Nephron (organoid): Measurements from ENCODE around the gene MAPRE3.
"Not testable (repeated sequence)": the region's sequence is repeated elsewhere in the genome, so short reads cannot be mapped to it uniquely, and the experiment has no call there.

ENCODE experiments used
- H3K27ac Mint-ChIP-seq, 3 experiments: 2 replicates each; pipeline ENCODE4 v1.8.0; 2020; ENCODE audit warnings: mixed read lengths in 3 of 3, mild to moderate bottlenecking in 2 of 3, moderate library complexity in 1 of 3
- H3K27me3 Mint-ChIP-seq: 2 replicates; pipeline ENCODE4 v1.8.0; 2021; ENCODE audit warnings: low read depth, mild to moderate bottlenecking, moderate library complexity, mixed read lengths
- H3K36me3 Mint-ChIP-seq: 2 replicates; pipeline ENCODE4 v1.8.0; 2020; ENCODE audit warnings: low read depth, mixed read lengths
- H3K4me1 Mint-ChIP-seq: 2 replicates; pipeline ENCODE4 v1.8.0; 2020; ENCODE audit warnings: mixed read lengths
- H3K4me3 Mint-ChIP-seq, 3 experiments: 2 replicates each; pipeline ENCODE4 v1.8.0; 2020; ENCODE audit warnings: mild to moderate bottlenecking in 3 of 3, mixed read lengths in 3 of 3, moderate library complexity in 2 of 3
- H3K9me3 Mint-ChIP-seq: 2 replicates; pipeline ENCODE4 v1.8.0; 2020; ENCODE audit warnings: mixed read lengths
- TF ChIP-seq, protein P1 (sequence below), 3 experiments: fragments of 200-600 bp; sonication (generic); IDR thresholded peaks; one replicate each; pipeline ENCODE4 v1.5.0; 2021; ENCODE audit warnings: antibody characterized with exemption in 3 of 3; ENCODE audit not compliant: unreplicated experiment in 3 of 3

MAPRE3 gene

DNA sequence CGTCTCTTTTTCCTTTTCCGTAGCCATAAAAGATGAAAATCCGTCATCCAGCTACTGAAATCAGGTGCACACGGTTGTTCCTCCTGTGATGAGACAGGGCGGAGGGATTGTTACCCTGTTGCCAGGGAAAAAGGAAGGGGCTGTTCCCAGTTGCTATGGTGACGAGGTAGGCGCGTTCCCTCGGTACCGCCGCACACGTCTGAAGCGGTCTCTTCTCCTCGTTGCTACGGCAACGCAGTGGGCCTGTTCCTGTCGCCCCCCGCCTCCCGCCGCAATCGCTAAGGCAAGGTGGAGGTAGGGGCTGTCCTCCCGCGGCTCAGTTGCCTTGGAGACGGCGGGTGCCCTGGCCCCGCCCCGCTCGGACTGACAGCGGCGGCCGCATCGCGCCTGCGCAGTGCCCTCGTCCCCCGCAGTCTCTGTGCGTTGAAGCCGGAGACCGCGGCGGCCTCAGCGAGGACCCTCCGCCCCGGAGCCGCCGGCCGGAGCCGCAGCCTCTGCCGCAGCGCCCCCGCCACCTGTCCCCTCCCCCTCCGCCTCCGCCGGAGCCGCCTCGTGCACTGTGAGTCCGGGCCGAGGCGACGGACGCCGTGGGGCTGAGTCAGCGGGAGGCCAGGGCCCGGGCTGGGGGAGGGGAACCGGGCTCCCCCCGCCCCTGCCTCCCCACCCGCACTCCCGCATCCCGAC, at the start of gene MAPRE3:
Gene MAPRE3 (plus strand): TSS at position 394 of the 684 bp plus-strand sequence. CDS start 51,582 bp downstream, outside the sequence.
- H3K9me3 Mint-ChIP-seq = no peaks in the 10 kb centered on the region
- H3K4me1 Mint-ChIP-seq = peaks cover 30% of the 10 kb centered on the region
- H3K27ac Mint-ChIP-seq = peak within 1 kb of the TSS in 1 of 3 experiments; percentile 68
- peaks cover 45% of the 10 kb centered on the region for H3K27me3 Mint-ChIP-seq
- H3K4me3 Mint-ChIP-seq = peak within 1 kb of the TSS; percentile 81 to 94 (median 89)
- H3K36me3 Mint-ChIP-seq = no peaks in the 10 kb centered on the region
- TF ChIP-seq, protein P1, sequence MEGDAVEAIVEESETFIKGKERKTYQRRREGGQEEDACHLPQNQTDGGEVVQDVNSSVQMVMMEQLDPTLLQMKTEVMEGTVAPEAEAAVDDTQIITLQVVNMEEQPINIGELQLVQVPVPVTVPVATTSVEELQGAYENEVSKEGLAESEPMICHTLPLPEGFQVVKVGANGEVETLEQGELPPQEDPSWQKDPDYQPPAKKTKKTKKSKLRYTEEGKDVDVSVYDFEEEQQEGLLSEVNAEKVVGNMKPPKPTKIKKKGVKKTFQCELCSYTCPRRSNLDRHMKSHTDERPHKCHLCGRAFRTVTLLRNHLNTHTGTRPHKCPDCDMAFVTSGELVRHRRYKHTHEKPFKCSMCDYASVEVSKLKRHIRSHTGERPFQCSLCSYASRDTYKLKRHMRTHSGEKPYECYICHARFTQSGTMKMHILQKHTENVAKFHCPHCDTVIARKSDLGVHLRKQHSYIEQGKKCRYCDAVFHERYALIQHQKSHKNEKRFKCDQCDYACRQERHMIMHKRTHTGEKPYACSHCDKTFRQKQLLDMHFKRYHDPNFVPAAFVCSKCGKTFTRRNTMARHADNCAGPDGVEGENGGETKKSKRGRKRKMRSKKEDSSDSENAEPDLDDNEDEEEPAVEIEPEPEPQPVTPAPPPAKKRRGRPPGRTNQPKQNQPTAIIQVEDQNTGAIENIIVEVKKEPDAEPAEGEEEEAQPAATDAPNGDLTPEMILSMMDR (IDR thresholded peaks at IDR 0.05; ENCODE audit: unreplicated experiment in 3 of 3) = no peak

DNA sequence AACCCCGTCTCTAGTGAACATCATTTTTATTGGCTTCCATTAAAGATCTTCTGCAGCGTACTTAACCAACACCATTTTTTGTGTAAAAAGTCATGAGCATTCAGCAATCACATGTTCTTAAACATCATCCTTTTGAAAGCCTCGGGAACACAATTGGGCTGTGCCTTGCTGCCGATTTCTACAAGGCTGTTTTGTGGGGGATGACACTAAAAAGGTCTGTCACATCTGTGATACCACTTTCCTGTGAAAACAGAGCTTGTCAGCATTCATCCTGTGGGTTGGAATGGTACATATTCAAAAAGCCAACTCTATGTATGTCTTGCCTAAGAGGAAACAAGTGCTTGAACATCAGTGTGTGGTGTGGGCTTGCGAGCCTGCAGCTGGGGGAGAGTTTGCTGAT, 49.1 kb upstream of the MAPRE3 start:
- no peaks in the 10 kb centered on the region for H3K9me3 Mint-ChIP-seq
- no peaks in the 10 kb centered on the region for H3K27me3 Mint-ChIP-seq
- no peak overlapping the region for H3K27ac Mint-ChIP-seq
- no peak overlapping the region for H3K4me3 Mint-ChIP-seq
- H3K36me3 Mint-ChIP-seq = no peaks in the 10 kb centered on the region
- H3K4me1 Mint-ChIP-seq = peaks cover 22% of the 10 kb centered on the region
- TF ChIP-seq, protein P1 (IDR thresholded peaks at IDR 0.05; ENCODE audit: unreplicated experiment in 3 of 3) = no peak

DNA sequence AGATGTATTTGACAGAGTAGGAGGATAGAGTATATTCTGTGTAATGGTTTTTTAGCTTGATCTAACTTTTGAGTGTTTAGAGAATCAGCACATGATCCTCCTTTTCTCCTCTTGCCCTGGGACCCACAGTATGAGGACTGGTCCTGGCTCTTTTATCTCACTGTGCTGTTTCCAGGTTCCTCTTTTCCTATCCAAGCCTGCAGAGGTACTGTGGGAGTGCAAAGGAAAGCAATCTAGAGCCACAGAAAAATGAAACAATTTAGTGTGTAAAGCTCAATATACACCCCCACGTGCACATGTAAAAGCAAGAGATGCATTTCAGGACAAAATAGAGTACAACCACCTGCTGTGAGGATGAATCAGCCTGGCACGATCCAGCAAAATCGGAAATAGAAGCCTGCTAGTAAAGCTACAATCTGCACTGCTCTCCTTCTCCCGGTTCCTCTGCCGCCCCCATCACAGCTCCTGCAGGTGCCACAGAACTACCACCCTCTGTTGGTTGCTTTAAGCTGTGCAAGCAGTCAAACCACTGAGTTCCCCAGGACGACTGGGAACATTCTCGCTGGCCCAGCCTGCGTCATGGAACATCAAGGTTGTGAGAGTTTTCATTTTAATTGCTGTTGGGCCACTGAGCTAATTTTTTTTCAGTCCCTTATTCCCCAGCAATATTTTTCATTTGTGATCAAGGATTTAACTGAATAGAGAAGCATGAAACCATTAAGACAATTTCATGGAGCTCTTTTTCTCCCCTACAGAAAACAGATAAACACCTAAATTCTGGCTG, 47.8 kb upstream of the MAPRE3 start:
- Mint-ChIP-seq H3K36me3 (no peaks in the 10 kb centered on the region), H3K27me3 (peaks cover under 1% of the 10 kb centered on the region), H3K4me3 (no peak overlapping the region), H3K27ac (peak overlapping the region in 1 of 3 experiments; percentile 8), H3K9me3 (no peaks in the 10 kb centered on the region), H3K4me1 (peaks cover 26% of the 10 kb centered on the region)
- TF ChIP-seq, protein P1 (IDR thresholded peaks at IDR 0.05; ENCODE audit: unreplicated experiment in 3 of 3) = peak; percentile 55 to 66 (median 55)

DNA sequence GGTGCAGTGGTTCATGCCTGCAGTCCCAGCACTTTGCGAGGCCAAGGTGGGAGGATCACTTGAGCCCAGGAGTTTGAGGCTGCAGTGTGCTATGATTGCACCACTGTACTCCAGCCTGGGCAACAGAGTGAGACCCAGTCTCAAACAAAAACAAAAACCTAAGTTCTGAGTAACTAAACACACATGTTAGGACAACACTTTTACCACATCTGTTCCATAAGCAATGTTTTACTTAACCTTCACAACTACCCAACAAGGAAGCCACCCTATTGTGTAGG, 47.3 kb upstream of the MAPRE3 start:
- peaks cover 26% of the 10 kb centered on the region for H3K4me1 Mint-ChIP-seq
- not testable (repeated sequence) for H3K4me3 Mint-ChIP-seq

DNA sequence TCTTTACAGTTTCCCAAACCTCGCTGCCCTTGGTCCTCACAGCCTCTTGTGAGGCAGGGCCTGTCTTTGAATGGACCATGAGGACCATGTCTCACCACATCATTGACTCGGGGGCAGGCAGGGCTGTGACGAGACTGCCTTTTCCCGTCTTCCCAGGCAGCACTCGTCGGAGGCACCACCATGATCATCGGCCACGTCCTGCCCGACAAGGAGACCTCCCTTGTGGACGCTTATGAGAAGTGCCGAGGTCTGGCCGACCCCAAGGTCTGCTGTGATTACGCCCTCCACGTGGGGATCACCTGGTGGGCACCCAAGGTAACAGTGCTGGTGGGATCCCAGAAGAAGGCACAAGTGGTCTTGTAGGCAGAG, 45.7 kb upstream of the MAPRE3 start:
- Mint-ChIP-seq H3K4me3 (no peak overlapping the region), H3K36me3 (no peaks in the 10 kb centered on the region), H3K27me3 (peaks cover 5% of the 10 kb centered on the region), H3K27ac (peak overlapping the region in 2 of 3 experiments; percentile 81 to 83), H3K9me3 (no peaks in the 10 kb centered on the region), H3K4me1 (peaks cover 26% of the 10 kb centered on the region)
- TF ChIP-seq, protein P1 (IDR thresholded peaks at IDR 0.05; ENCODE audit: unreplicated experiment in 3 of 3) = no peak

More for the DNA sequence above, 47.3 kb upstream of the MAPRE3 start:
- not testable (repeated sequence) for H3K9me3 Mint-ChIP-seq, H3K36me3 Mint-ChIP-seq, H3K27me3 Mint-ChIP-seq
- H3K27ac Mint-ChIP-seq = peak overlapping the region in 1 of 3 experiments; percentile 8

DNA sequence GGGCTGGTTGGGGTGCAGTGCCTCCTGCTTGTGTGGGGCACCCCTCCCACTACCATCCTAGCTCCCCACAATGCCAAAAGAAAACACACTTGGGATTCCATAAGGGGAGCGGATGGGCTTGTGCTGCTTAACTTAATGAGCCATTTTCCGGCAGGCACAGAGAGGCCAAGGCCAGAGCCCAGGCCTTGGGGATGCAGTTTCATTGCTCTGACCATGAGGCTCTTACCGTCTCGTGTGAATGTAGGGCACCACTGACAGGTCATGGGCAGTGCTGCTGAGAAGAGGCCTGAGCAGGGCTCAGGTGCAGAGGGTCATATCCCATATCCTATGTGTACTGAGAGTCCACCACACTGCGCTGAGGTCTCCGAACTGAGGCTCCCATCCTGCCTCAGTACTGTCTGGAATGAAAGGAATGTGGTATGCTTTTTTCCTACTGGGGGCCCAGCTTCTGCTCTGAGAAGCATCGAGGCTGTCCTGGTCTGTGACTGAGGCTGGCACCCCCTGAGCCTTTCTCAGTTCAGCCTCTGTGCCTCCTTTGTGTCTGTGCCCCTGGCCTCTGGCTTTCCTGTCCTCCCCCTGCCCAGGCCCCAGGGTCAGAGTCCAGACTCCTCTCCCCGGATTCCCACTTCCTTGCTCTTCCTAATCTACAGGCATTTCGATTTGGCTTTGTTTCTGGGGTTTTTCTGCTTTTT, 45.2 kb upstream of the MAPRE3 start:
- no peaks in the 10 kb centered on the region for H3K36me3 Mint-ChIP-seq
- H3K9me3 Mint-ChIP-seq = no peaks in the 10 kb centered on the region
- TF ChIP-seq, protein P1 (IDR thresholded peaks at IDR 0.05; ENCODE audit: unreplicated experiment in 3 of 3) = no peak
- H3K27ac Mint-ChIP-seq = peak overlapping the region; percentile 81 to 90 (median 83)
- peaks cover 26% of the 10 kb centered on the region for H3K4me1 Mint-ChIP-seq
- H3K4me3 Mint-ChIP-seq = no peak overlapping the region
- peaks cover 5% of the 10 kb centered on the region for H3K27me3 Mint-ChIP-seq
